Anterior cingulate cortex (tissue), 58 donors: ENCODE data around the gene TMEM200C.
A peak's percentile ranks its signal among the peaks of the same experiment; 100 is the strongest.

Experiments
- DNase-seq, 58 donors: peaks; one replicate each; lab custom pipeline; 2025; lab: John Stamatoyannopoulos, UW

The TMEM200C gene

GRCh38 chr18:5895299-5895875, at the start of gene TMEM200C:
Gene TMEM200C (minus strand): TSS chr18:5895522. CDS start chr18:5892063, 3,459 bp downstream.
- peak in 11 of 58 donors; percentile 4 to 46 (median 24) for DNase-seq

GRCh38 chr18:5944448-5944847, 49.1 kb upstream of the TMEM200C start:
- no peak for DNase-seq

- DNase-seq = peak in 7 of 58 donors; percentile 4 to 20 (median 19)
Observed at GRCh38 chr18:5943514-5943913, 48.2 kb upstream of the TMEM200C start.

GRCh38 chr18:5942591-5942990, 47.3 kb upstream of the TMEM200C start:
- DNase-seq = no peak

GRCh38 chr18:5941890-5942289, 46.6 kb upstream of the TMEM200C start:
- DNase-seq = no peak

- DNase-seq = no peak
Observed at GRCh38 chr18:5939801-5940667, 44.7 kb upstream of the TMEM200C start.

GRCh38 chr18:5937795-5938194, 42.5 kb upstream of the TMEM200C start:
- DNase-seq = no peak

GRCh38 chr18:5937121-5937520, 41.8 kb upstream of the TMEM200C start:
- no peak for DNase-seq

- DNase-seq = no peak
Observed at GRCh38 chr18:5930789-5931188, 35.5 kb upstream of the TMEM200C start.

GRCh38 chr18:5918205-5918858, 23.0 kb upstream of the TMEM200C start:
- DNase-seq = no peak

- peak in 1 of 58 donors; percentile 20 for DNase-seq
Observed at GRCh38 chr18:5914951-5915350, 19.6 kb upstream of the TMEM200C start.

- no peak for DNase-seq
Observed at GRCh38 chr18:5914016-5914415, 18.7 kb upstream of the TMEM200C start.

- DNase-seq = no peak
Observed at GRCh38 chr18:5912566-5912965, 17.2 kb upstream of the TMEM200C start.

GRCh38 chr18:5909125-5909524, 13.8 kb upstream of the TMEM200C start:
- DNase-seq = no peak

GRCh38 chr18:5903386-5903785, 8.1 kb upstream of the TMEM200C start:
- DNase-seq = no peak

- no peak for DNase-seq
Observed at GRCh38 chr18:5900262-5900661, 4.9 kb upstream of the TMEM200C start.

GRCh38 chr18:5899835-5900234, 4.5 kb upstream of the TMEM200C start:
- no peak for DNase-seq

- peak in 24 of 58 donors; percentile 7 to 51 (median 22) for DNase-seq
Observed at GRCh38 chr18:5895876-5896740, 786 bp upstream of the TMEM200C start.

- DNase-seq = peak in 10 of 58 donors; percentile 9 to 74 (median 36)
Observed at GRCh38 chr18:5894611-5895298, 567 bp downstream of the TMEM200C start.
